DMS114 treated with DMSO at 0.1 percent for 48 hours (cell line): ENCODE measurements around the gene GSK3B.

ENCODE experiments used
- DNase-seq: peaks from one replicate; lab custom pipeline; 2025; ENCODE audit not compliant: unreplicated experiment; lab: John Stamatoyannopoulos, UW

The GSK3B gene

DNA sequence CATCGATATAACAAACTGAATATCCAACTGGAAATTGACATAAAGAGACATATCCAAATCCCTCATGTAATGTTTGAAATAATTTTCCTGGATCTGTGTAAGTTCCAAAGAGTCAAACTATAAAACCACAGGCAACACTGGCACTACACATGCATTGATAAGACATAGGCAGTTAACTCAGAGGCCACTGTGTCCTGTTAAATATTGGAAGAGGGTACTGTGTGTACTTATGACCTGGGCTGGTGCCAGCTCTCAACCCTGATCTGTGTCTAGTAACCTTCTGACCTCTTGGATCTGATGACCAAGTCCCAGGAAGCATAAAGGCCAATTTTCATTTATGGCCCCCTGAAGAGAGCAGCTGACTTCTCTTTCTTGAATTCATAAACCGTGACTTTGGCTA is 307.8 kb downstream of the GSK3B start:
- DNase-seq, result no peak

DNA sequence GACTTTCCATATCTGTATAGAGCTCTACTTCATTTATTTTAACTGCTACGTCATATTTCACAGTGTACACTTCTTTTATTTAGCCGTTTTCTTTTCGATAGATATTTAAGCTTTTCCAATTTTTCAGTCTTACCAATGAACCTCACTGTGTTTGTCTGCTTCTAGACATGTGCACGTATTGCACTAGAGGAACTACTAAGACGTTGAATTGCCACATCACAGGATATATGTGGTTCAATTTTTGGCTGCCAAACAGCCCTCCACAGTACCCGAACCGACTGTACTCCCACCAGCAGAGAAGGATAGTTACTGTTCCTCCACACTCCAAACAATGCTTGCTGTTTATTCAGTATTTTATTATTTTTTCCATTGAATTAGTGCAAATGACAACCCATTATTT is 310.4 kb downstream of the GSK3B start:
- no peak for DNase-seq

DNA sequence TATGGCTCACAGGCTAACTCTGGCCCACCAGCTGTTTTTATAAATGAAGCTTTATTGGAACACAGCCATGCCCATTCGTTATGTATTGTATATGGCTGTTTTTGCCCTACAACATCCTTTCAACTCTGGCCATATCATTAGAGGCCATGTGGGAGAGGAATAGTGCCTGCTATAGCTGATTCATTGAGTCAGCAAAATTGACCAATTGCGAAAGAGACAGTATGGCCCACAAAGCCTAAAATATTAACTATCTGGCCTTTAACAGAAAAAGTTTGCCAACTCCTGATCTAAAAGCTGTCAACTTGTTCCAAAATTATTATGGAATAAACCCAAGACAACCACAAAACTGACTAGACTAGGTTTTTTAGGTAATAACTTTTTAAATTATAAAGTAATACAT is 311.0 kb downstream of the GSK3B start:
- DNase-seq, result no peak

DNA sequence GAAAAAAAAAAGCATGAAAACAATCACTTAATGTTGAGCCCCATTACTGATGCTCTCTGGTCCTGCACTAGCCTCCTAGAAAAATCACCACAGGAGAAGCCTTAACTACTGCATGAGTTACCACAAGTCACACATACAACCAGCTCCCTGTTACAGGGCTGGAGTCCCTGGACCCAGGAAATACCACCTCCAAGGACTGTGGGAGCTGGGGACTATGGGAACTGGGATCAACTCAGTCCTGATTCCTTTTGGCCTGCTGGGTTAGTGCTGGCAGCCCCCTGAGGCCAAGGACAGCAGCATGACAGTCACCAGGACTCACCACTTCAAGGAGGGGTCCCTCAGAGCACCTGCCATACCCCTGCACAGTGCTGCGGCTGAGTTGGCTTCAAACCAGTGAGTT is 311.8 kb downstream of the GSK3B start:
- DNase-seq, result no peak

DNA sequence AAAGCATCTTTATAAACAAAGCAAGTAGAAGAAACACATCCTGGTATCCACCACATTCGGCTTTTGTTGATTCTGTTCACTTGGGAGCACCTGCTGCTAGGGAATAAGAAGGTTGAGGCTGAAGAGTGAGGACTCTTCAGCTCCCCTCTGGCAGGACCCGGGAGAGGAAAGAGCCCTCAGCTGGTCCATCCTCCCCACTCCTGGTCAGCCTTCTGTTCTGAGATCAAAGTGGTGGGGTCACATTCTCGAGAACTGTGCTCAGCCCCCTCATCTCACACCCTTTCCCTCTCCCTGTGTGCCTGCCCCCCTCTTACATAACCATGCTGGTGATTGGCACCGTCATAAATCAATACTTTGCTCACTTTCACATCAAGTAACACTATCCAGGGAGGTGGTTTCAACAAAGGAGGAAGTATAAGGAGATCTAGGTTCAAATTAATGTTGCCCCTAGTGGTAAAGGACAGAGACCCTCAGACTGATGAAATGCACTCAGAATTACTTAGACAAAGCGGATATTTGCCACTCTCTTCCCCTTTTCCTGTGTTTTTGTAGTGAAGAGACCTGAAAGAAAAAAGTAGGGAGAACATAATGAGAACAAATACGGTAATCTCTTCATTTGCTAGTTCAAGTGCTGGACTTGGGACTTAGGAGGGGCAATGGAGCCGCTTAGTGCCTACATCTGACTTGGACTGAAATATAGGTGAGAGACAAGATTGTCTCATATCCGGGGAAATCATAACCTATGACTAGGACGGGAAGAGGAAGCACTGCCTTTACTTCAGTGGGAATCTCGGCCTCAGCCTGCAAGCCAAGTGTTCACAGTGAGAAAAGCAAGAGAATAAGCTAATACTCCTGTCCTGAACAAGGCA is 312.7 kb downstream of the GSK3B start, which contains the start of gene NR1I2:
Gene NR1I2 (plus strand): TSS at position 772 of the 869 bp plus-strand sequence.
- no peak for DNase-seq

DNA sequence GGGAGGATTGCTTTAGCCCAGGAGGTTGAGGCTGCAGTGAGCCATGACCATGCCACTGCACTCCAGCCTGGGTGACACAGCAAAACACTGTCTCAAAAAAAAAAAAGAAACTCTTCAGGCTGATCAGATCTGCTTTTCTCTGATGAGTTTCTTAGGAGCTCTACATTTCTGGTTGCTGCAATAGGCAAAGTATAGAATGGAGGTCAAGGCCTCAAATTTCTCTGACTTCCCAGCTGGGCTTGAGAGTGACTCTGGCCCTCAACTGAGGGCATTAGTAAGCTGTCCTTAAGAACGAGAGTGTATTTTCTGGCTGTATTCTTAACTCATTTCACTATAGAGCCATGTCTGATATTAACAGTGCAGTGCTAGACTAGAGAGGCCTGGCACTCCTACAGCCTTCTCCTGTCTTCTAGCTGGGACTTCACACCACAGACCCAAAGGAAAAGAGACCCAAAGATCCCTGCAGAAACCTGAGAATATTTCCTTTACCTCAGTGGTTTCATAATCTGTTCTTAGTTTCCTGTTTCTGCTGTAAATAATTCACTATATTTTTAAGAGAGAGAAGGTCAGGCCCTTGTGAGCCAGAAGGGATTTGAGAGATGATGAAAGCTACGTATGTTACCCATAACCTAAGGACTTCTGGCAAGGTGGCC is 314.4 kb downstream of the GSK3B start:
- DNase-seq, result no peak

DNA sequence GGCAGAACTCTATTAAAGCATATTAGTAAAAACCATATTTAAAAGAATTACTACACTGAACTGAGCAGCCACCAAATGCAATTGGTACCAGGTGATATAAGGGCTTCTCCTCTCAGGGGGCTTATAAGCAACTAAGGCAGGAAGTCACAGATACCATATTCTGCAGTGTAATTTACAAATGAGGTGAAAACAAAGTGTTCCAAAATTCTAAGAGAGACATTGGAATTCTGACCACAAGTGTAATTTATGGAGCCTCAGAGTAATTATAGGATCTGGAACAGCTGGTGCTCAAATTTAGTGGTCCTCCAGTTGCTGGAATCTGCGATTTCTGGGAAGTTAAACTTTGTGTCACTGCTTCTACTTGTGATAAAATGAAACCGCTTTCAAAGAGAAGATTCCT is 315.4 kb downstream of the GSK3B start:
- DNase-seq, result no peak

DNA sequence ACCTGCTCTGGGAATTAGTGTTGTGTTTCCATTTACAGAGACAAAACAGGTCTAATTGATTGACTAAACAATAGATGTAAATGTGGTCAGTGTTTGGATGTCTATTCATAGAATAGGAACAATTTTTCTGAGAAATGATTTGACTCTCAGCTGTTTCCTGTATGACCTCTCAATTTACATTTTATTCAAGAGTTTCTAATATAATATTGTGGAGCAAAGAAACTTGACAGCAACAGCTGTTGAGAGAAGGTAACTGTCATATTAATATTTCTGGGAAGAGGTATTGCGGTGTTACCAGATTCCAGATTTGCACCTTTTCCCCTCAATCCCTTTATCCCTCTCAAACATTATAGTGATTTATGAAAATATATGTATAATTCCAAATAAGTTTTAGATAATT is 316.1 kb downstream of the GSK3B start:
- no peak for DNase-seq

DNA sequence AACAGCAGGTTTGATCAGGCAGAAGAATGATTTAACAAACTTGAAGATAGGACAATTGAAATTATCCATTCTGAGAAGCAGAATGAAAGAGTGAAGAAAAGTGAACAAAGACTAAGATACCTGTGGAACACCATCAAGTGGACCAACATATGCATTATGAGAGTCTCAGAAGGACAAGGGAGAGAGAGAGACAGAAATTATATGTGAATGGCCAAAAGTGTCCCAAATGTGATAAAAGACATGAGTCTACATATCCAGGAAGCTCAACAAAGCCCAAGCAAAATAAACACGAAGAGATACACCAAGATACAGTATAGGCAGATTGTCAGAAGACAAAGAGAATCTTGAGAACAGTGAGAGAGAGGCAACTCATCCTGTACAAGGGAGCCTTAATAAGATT is 317.9 kb downstream of the GSK3B start:
- DNase-seq, result no peak

DNA sequence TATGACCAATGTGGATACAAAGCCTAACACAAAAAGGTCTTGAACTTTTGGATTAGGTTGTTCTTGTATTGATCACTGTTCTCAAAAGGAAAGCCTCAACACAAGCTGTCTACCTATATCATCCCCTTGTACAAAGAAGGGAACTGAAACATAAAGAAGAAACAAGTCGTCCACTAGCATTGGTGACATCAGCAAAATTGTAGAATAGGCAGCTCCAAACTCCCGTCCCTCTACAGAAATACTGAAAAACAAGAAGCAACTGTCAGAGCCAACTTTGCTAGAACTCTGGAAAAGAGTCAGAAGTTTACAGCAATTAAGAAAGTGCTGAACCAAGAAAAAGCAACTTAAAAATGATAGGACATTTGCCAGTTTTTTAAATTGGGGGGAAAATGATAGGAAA is 319.8 kb downstream of the GSK3B start:
- no peak for DNase-seq
